ENCODE results near the gene TMEM214. TPM values are rescaled to one million over a fixed set of nuclear protein-coding genes. Genes with fewer than 3 reads are reported as not detected.

Gene TMEM214
- total and polyA plus RNA-seq, 4 experiments from 2014 or later = 25.6 to 99.8 (median 65.9) TPM

Other genes with a start within 250 kb of the TMEM214 start
- gene CENPA, start 246.9 kb upstream of the TMEM214 start, total RNA-seq = under 1 TPM in 1 of 2 experiments, not detected in 1; 0.32 TPM
- not detected for gene CENPA, start 246.9 kb upstream of the TMEM214 start, polyA plus RNA-seq
- not detected for gene DPYSL5, start 184.8 kb upstream of the TMEM214 start, total RNA-seq
- gene DPYSL5, start 184.8 kb upstream of the TMEM214 start, polyA plus RNA-seq = not detected
- 1 to 10 TPM; 3.4 to 3.6 TPM for gene MAPRE3, start 62.3 kb upstream of the TMEM214 start, total RNA-seq
- gene MAPRE3, start 62.3 kb upstream of the TMEM214 start, polyA plus RNA-seq = 1 to 10 TPM; 1.3 to 2.5 TPM
- 10 to 100 TPM; 12.2 to 14.9 TPM for gene AGBL5, start 18.7 kb downstream of the TMEM214 start, total RNA-seq
- gene AGBL5, start 18.7 kb downstream of the TMEM214 start, polyA plus RNA-seq = 1 to 10 TPM; 7.4 to 9.3 TPM
- 100 to 1,000 TPM; 269 to 296 TPM for gene OST4, start 38.7 kb downstream of the TMEM214 start, total RNA-seq
- 100 to 1,000 TPM; 877 to 958 TPM for gene OST4, start 38.7 kb downstream of the TMEM214 start, polyA plus RNA-seq
- gene EMILIN1, start 45.6 kb downstream of the TMEM214 start, total RNA-seq = under 1 TPM; 0.33 to 0.81 TPM
- under 1 TPM; 0.35 to 0.67 TPM for gene EMILIN1, start 45.6 kb downstream of the TMEM214 start, polyA plus RNA-seq
- 1 to 10 TPM; 6.0 to 8.6 TPM for gene KHK, start 53.8 kb downstream of the TMEM214 start, total RNA-seq
- 1 to 10 TPM; 6.3 to 8.2 TPM for gene KHK, start 53.8 kb downstream of the TMEM214 start, polyA plus RNA-seq
- under 1 TPM in 1 of 2 experiments, not detected in 1; 0.47 TPM for gene CGREF1, start 86.2 kb downstream of the TMEM214 start, total RNA-seq
- gene CGREF1, start 86.2 kb downstream of the TMEM214 start, polyA plus RNA-seq = under 1 TPM in 1 of 2 donors, not detected in 1; 0.36 TPM
- 1 to 10 TPM; 1.3 to 2.1 TPM for gene ABHD1, start 90.8 kb downstream of the TMEM214 start, total RNA-seq
- 1 to 10 TPM in 1 of 2 donors, under 1 TPM in 1; 0.49 to 1.1 TPM for gene ABHD1, start 90.8 kb downstream of the TMEM214 start, polyA plus RNA-seq
- 10 to 100 TPM; 64.5 to 65.3 TPM for gene PREB, start 101.7 kb downstream of the TMEM214 start, total RNA-seq
- gene PREB, start 101.7 kb downstream of the TMEM214 start, polyA plus RNA-seq = 10 to 100 TPM; 65.5 to 74.2 TPM
- not detected for gene PRR30, start 106.4 kb downstream of the TMEM214 start, total RNA-seq
- not detected for gene PRR30, start 106.4 kb downstream of the TMEM214 start, polyA plus RNA-seq
- not detected for gene TCF23, start 116.0 kb downstream of the TMEM214 start, total RNA-seq
- not detected for gene TCF23, start 116.0 kb downstream of the TMEM214 start, polyA plus RNA-seq
- 100 to 1,000 TPM; 103 to 109 TPM for gene ATRAID, start 179.1 kb downstream of the TMEM214 start, total RNA-seq
- 100 to 1,000 TPM; 279 to 443 TPM for gene ATRAID, start 179.1 kb downstream of the TMEM214 start, polyA plus RNA-seq
- gene SLC5A6, start 179.3 kb downstream of the TMEM214 start, total RNA-seq = 10 to 100 TPM; 21.9 to 25.1 TPM
- gene SLC5A6, start 179.3 kb downstream of the TMEM214 start, polyA plus RNA-seq = 10 to 100 TPM; 18.9 to 21.7 TPM
- 10 to 100 TPM; 47.6 to 49.3 TPM for gene CAD, start 184.4 kb downstream of the TMEM214 start, total RNA-seq
- 10 to 100 TPM; 11.3 to 24.1 TPM for gene CAD, start 184.4 kb downstream of the TMEM214 start, polyA plus RNA-seq
- not detected for gene SLC30A3, start 230.1 kb downstream of the TMEM214 start, total RNA-seq
- gene SLC30A3, start 230.1 kb downstream of the TMEM214 start, polyA plus RNA-seq = not detected
- not detected for gene DNAJC5G, start 242.5 kb downstream of the TMEM214 start, total RNA-seq
- gene DNAJC5G, start 242.5 kb downstream of the TMEM214 start, polyA plus RNA-seq = not detected
- gene TRIM54, start 249.5 kb downstream of the TMEM214 start, total RNA-seq = under 1 TPM in 1 of 2 experiments, not detected in 1; 0.17 TPM
- not detected for gene TRIM54, start 249.5 kb downstream of the TMEM214 start, polyA plus RNA-seq